ENCODE measurements around the gene KDM4C.

- TF ChIP-seq CTCF (conservative IDR thresholded peaks at IDR 0.05; ENCODE audit: low read depth, low read length): no peak
- no peak for TF ChIP-seq EZH2 (IDR thresholded peaks at IDR 0.05; ENCODE audit: borderline replicate concordance, low read depth, low read length, poor library complexity, severe bottlenecking)
Observed at GRCh38 chr9:7118633-7119032, 360.9 kb downstream of the KDM4C start.
